ENCODE measurements around the gene SPTLC2.

The SPTLC2 gene

DNA sequence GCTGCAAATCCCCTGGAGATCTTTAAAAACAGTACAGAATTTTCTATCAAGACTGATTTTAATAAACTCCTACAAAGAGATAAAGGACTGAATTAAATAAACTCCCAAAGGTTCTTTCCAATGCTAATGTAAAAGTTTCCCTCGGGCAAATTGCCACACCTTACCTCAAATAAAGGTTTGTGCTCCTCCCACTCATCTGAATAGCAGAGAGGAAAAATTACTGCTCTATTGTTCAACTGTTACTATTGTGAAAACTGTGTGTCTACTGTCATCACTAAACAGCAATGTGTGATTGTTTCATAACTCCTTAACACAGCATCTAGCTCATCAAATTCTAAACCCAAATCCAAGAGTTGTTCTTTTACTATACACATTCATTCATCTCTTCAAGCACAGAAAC is 3.2 kb downstream of the SPTLC2 start:
- H3K4me3 ChIP-seq (ENCODE audit: low read depth in 1 of 2, low read length in 1 of 2): peak overlapping the region in 1 of 2 experiments; percentile 5
- peak overlapping the region; percentile 93 for H3K27ac ChIP-seq
- TF ChIP-seq, protein P1, sequence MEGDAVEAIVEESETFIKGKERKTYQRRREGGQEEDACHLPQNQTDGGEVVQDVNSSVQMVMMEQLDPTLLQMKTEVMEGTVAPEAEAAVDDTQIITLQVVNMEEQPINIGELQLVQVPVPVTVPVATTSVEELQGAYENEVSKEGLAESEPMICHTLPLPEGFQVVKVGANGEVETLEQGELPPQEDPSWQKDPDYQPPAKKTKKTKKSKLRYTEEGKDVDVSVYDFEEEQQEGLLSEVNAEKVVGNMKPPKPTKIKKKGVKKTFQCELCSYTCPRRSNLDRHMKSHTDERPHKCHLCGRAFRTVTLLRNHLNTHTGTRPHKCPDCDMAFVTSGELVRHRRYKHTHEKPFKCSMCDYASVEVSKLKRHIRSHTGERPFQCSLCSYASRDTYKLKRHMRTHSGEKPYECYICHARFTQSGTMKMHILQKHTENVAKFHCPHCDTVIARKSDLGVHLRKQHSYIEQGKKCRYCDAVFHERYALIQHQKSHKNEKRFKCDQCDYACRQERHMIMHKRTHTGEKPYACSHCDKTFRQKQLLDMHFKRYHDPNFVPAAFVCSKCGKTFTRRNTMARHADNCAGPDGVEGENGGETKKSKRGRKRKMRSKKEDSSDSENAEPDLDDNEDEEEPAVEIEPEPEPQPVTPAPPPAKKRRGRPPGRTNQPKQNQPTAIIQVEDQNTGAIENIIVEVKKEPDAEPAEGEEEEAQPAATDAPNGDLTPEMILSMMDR (IDR thresholded peaks at IDR 0.05): no peak
- no peaks in the 10 kb centered on the region for H3K9me3 ChIP-seq
- H3K27me3 ChIP-seq: no peaks in the 10 kb centered on the region
- H3K36me3 ChIP-seq: no peaks in the 10 kb centered on the region
- H3K4me1 ChIP-seq (ENCODE audit: control insufficient read depth in 1 of 2, insufficient read depth in 1 of 2, low read depth in 1 of 2, low read length in 1 of 2): peaks cover 49 to 50% of the 10 kb centered on the region in 2 experiments

DNA sequence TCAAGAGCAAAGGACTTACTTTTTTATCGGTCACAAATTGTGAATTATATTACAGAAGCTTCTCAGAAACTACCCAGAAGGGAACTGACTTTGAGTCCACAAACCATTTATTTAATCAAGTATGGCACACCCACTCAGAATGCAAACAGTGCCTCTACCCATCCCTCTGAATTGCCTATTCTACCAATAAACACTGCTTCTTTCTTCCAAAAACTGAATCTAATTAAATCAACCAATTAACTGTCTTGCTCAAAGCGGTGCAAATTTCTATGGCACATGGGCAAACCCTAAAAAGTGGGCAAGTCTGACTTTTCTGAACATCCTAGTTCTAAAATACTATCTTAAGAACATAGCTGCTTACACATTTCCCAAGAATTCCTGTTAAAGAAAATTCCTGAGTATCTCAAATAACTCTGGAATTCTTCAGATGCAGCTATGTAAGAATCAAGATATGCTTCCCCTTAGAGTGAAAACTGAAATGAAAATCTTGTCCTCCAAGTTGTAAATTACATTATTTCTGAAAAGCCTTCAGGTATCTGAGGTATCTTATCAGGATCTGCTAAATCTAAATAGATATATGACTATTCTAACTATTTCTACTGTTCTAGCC is 4.3 kb downstream of the SPTLC2 start:
- Histone ChIP-seq H3K36me3 (no peaks in the 10 kb centered on the region), H3K27me3 (no peaks in the 10 kb centered on the region), H3K27ac (peak overlapping the region; percentile 93), H3K4me3 (ENCODE audit: low read depth in 1 of 2, low read length in 1 of 2) (no peak overlapping the region), H3K4me1 (ENCODE audit: control insufficient read depth in 1 of 2, insufficient read depth in 1 of 2, low read depth in 1 of 2, low read length in 1 of 2) (peaks cover 60 to 61% of the 10 kb centered on the region in 2 experiments), H3K9me3 (no peaks in the 10 kb centered on the region)
- TF ChIP-seq, protein P1 (IDR thresholded peaks at IDR 0.05): no peak

- TF ChIP-seq, protein P1 (IDR thresholded peaks at IDR 0.05): no peak
- H3K36me3 ChIP-seq: no peaks in the 10 kb centered on the region
Measured at GRCh38 chr14:77610553-77610952, 5.9 kb downstream of the SPTLC2 start.

DNA sequence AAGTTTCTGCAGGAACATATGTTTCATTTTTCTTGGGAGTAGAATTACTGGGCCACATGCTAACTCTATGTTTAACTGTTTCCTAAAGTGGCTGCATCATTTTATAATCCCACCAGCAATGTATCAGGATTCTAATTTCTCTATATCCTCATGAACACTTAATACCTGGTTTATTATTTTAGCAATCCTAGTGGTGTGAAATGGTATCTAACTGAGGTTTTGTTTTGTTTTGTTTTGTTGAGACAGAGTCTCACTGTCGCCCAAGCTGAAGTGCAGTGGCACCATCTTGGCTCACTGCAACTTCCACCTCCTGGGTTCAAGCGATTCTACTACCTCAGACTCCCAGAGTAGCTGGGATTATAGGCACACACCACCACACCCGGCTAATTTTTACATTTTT is 6.5 kb downstream of the SPTLC2 start:
- H3K9me3 ChIP-seq: no peaks in the 10 kb centered on the region
- peaks cover 68 to 72% of the 10 kb centered on the region in 2 experiments for H3K4me1 ChIP-seq (ENCODE audit: control insufficient read depth in 1 of 2, insufficient read depth in 1 of 2, low read depth in 1 of 2, low read length in 1 of 2)
- no peak overlapping the region for H3K4me3 ChIP-seq (ENCODE audit: low read depth in 1 of 2, low read length in 1 of 2)
- TF ChIP-seq, protein P1 (IDR thresholded peaks at IDR 0.05): no peak
- no peaks in the 10 kb centered on the region for H3K27me3 ChIP-seq
- H3K36me3 ChIP-seq: no peaks in the 10 kb centered on the region
- H3K27ac ChIP-seq: no peak overlapping the region

More at GRCh38 chr14:77610553-77610952, 5.9 kb downstream of the SPTLC2 start:
- Histone ChIP-seq H3K9me3 (no peaks in the 10 kb centered on the region), H3K27ac (no peak overlapping the region), H3K4me1 (ENCODE audit: control insufficient read depth in 1 of 2, insufficient read depth in 1 of 2, low read depth in 1 of 2, low read length in 1 of 2) (peaks cover 68 to 72% of the 10 kb centered on the region in 2 experiments), H3K4me3 (ENCODE audit: low read depth in 1 of 2, low read length in 1 of 2) (no peak overlapping the region), H3K27me3 (no peaks in the 10 kb centered on the region)

- H3K4me3 ChIP-seq (ENCODE audit: low read depth in 1 of 2, low read length in 1 of 2): no peak overlapping the region
- TF ChIP-seq, protein P1 (IDR thresholded peaks at IDR 0.05): no peak
Measured at GRCh38 chr14:77607741-77608302, 8.6 kb downstream of the SPTLC2 start.

More at GRCh38 chr14:77607741-77608302, 8.6 kb downstream of the SPTLC2 start:
- H3K36me3 ChIP-seq: no peaks in the 10 kb centered on the region
- peaks cover 60 to 65% of the 10 kb centered on the region in 2 experiments for H3K4me1 ChIP-seq (ENCODE audit: control insufficient read depth in 1 of 2, insufficient read depth in 1 of 2, low read depth in 1 of 2, low read length in 1 of 2)
- no peaks in the 10 kb centered on the region for H3K9me3 ChIP-seq
- H3K27me3 ChIP-seq: no peaks in the 10 kb centered on the region
- H3K27ac ChIP-seq: peak overlapping the region; percentile 72
